Stimulated activated naive CD8-positive, alpha-beta T cell treated with anti-CD3 and anti-CD28 coated beads, Interleukin-15, Interleukin-2, amounts not matched to agents 100 ng/mL and 50 ng/mL, for 24 hours (primary cell): ENCODE data around the gene VN1R5.

Experiments
- H3K27ac Mint-ChIP-seq: one replicate; pipeline ENCODE4 v1.8.0; 2021; ENCODE audit warnings: mild to moderate bottlenecking, mixed read lengths
- H3K27me3 Mint-ChIP-seq: one replicate; pipeline ENCODE4 v1.8.0; 2021; ENCODE audit warnings: mixed read lengths
- H3K36me3 Mint-ChIP-seq: one replicate; pipeline ENCODE4 v1.8.0; 2021; ENCODE audit warnings: low read depth, mixed read lengths
- H3K4me1 Mint-ChIP-seq: one replicate; pipeline ENCODE4 v1.8.0; 2021; ENCODE audit warnings: low read depth, mixed read lengths
- H3K4me3 Mint-ChIP-seq: one replicate; pipeline ENCODE4 v1.8.0; 2021; ENCODE audit warnings: mild to moderate bottlenecking, mixed read lengths
- H3K9me3 Mint-ChIP-seq: one replicate; pipeline ENCODE4 v1.8.0; 2021; ENCODE audit warnings: mixed read lengths

The VN1R5 gene

GRCh38 chr1:247291161-247291560 is 35.3 kb downstream of the VN1R5 start:
- no peaks in the 10 kb centered on the region for H3K27me3 Mint-ChIP-seq
- no peak overlapping the region for H3K4me3 Mint-ChIP-seq
- H3K9me3 Mint-ChIP-seq = peaks cover 4% of the 10 kb centered on the region
- H3K4me1 Mint-ChIP-seq = no peaks in the 10 kb centered on the region
- no peaks in the 10 kb centered on the region for H3K36me3 Mint-ChIP-seq
- no peak overlapping the region for H3K27ac Mint-ChIP-seq

DNA sequence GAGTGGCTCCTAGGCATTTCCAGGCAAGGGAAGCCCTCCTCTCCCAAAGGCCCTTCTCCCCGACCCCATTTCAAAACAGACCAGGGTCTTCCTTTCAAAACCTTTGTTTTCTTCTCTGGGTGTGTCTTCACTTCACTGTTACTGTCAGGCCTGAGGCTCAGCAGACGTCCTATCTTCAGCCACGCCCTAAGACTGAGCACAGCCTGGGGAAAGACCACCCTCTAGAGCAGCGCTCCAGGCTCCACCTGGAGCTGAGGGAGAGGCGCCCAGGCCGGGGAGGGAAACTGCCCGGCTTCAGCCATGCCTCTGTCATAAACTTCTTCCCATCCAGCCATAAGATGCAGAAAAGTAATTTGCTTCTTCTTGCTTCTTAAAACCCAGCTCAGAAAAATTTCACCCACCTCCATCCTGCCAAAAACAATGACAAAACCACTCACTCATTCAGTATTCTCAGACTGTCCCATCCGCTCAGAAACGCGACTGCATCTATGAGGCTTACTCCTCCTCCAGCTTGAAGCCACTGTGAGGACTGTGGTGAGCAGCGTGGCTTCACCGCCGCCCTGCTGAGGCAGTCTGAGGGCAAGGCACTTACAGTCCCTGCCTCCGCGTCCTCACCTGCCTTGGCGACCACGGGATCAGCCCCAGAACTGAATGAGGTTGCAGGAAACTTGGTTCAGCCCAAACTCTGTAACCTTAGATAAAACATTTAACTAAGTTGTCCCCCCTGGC is 36.1 kb downstream of the VN1R5 start:
- H3K36me3 Mint-ChIP-seq = no peaks in the 10 kb centered on the region
- peaks cover 4% of the 10 kb centered on the region for H3K9me3 Mint-ChIP-seq
- H3K27ac Mint-ChIP-seq = no peak overlapping the region
- H3K27me3 Mint-ChIP-seq = no peaks in the 10 kb centered on the region
- H3K4me1 Mint-ChIP-seq = no peaks in the 10 kb centered on the region
- no peak overlapping the region for H3K4me3 Mint-ChIP-seq

GRCh38 chr1:247293047-247293446 is 37.2 kb downstream of the VN1R5 start:
- H3K9me3 Mint-ChIP-seq = peaks cover 3% of the 10 kb centered on the region
- H3K4me1 Mint-ChIP-seq = no peaks in the 10 kb centered on the region
- no peak overlapping the region for H3K27ac Mint-ChIP-seq
- H3K4me3 Mint-ChIP-seq = no peak overlapping the region
- peaks cover 3% of the 10 kb centered on the region for H3K36me3 Mint-ChIP-seq
- H3K27me3 Mint-ChIP-seq = no peaks in the 10 kb centered on the region

- H3K27ac Mint-ChIP-seq = no peak overlapping the region
Observed at GRCh38 chr1:247294282-247294681, 38.4 kb downstream of the VN1R5 start.

DNA sequence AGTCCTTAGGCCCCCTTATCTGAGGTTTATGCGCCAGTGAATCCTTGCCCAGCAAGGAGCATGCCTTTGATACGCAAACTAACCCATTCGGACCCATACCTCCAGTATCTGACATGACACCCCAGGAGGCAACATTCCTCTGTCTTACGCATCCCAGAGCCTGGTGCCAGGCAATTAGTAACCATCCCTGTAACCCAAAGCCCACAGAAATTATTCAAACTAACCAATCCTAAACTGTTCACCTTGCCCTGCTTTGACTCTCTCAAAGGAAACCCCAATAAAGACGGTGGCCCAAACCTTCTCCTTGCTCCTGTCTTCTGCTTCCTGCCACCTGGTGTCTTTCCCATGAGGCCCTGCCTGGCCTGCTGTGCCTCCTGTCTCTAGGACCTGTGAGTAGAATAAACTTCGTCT is 39.4 kb downstream of the VN1R5 start:
- H3K4me3 Mint-ChIP-seq = no peak overlapping the region
- no peaks in the 10 kb centered on the region for H3K9me3 Mint-ChIP-seq
- peaks cover 16% of the 10 kb centered on the region for H3K36me3 Mint-ChIP-seq
- H3K27ac Mint-ChIP-seq = no peak overlapping the region
- no peaks in the 10 kb centered on the region for H3K27me3 Mint-ChIP-seq
- no peaks in the 10 kb centered on the region for H3K4me1 Mint-ChIP-seq

More at GRCh38 chr1:247294282-247294681, 38.4 kb downstream of the VN1R5 start:
- Mint-ChIP-seq H3K4me1 (no peaks in the 10 kb centered on the region), H3K9me3 (no peaks in the 10 kb centered on the region), H3K27me3 (no peaks in the 10 kb centered on the region), H3K4me3 (no peak overlapping the region), H3K36me3 (peaks cover 9% of the 10 kb centered on the region)

GRCh38 chr1:247295746-247296145 is 39.9 kb downstream of the VN1R5 start:
- no peaks in the 10 kb centered on the region for H3K4me1 Mint-ChIP-seq
- H3K27me3 Mint-ChIP-seq = no peaks in the 10 kb centered on the region
- H3K9me3 Mint-ChIP-seq = no peaks in the 10 kb centered on the region
- peaks cover 16% of the 10 kb centered on the region for H3K36me3 Mint-ChIP-seq
- no peak overlapping the region for H3K27ac Mint-ChIP-seq
- H3K4me3 Mint-ChIP-seq = no peak overlapping the region

GRCh38 chr1:247296599-247297180 is 40.8 kb downstream of the VN1R5 start:
- H3K27ac Mint-ChIP-seq = no peak overlapping the region
- H3K9me3 Mint-ChIP-seq = no peaks in the 10 kb centered on the region
- H3K4me1 Mint-ChIP-seq = no peaks in the 10 kb centered on the region
- H3K27me3 Mint-ChIP-seq = no peaks in the 10 kb centered on the region
- no peak overlapping the region for H3K4me3 Mint-ChIP-seq
- peaks cover 21% of the 10 kb centered on the region for H3K36me3 Mint-ChIP-seq

GRCh38 chr1:247297263-247298123 is 41.6 kb downstream of the VN1R5 start:
- Mint-ChIP-seq H3K4me1 (no peaks in the 10 kb centered on the region), H3K27me3 (no peaks in the 10 kb centered on the region), H3K4me3 (no peak overlapping the region), H3K9me3 (no peaks in the 10 kb centered on the region), H3K36me3 (peaks cover 29% of the 10 kb centered on the region), H3K27ac (no peak overlapping the region)

GRCh38 chr1:247298124-247298481 is 42.2 kb downstream of the VN1R5 start:
- H3K4me3 Mint-ChIP-seq = no peak overlapping the region
- H3K36me3 Mint-ChIP-seq = peaks cover 35% of the 10 kb centered on the region
- no peak overlapping the region for H3K27ac Mint-ChIP-seq
- H3K27me3 Mint-ChIP-seq = no peaks in the 10 kb centered on the region
- no peaks in the 10 kb centered on the region for H3K4me1 Mint-ChIP-seq
- H3K9me3 Mint-ChIP-seq = no peaks in the 10 kb centered on the region

DNA sequence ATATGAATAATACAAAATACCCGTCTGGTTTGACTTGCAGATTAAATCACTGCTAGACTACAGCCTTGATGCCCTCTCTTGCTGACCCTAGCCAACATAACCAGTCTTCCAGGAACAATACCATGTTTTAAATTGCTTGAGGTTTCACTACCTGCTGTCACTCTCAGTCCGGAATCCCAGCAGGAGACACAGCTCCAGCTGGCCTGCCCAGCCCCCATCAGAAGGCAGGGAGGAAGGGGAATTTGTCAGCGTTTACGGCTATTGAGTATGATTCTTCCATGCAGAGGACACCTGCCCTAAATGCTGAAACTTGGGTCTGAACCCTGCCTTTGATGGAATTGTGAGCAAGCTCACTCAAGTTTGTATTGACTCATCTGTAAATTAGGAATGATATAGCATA is 42.8 kb downstream of the VN1R5 start:
- Mint-ChIP-seq H3K9me3 (no peaks in the 10 kb centered on the region), H3K27me3 (no peaks in the 10 kb centered on the region), H3K4me1 (no peaks in the 10 kb centered on the region), H3K36me3 (peaks cover 41% of the 10 kb centered on the region), H3K4me3 (no peak overlapping the region), H3K27ac (no peak overlapping the region)

- Mint-ChIP-seq H3K27me3 (no peaks in the 10 kb centered on the region), H3K9me3 (no peaks in the 10 kb centered on the region), H3K27ac (no peak overlapping the region), H3K36me3 (peaks cover 50% of the 10 kb centered on the region), H3K4me3 (no peak overlapping the region), H3K4me1 (no peaks in the 10 kb centered on the region)
Observed at GRCh38 chr1:247299723-247300381, 44.0 kb downstream of the VN1R5 start.

DNA sequence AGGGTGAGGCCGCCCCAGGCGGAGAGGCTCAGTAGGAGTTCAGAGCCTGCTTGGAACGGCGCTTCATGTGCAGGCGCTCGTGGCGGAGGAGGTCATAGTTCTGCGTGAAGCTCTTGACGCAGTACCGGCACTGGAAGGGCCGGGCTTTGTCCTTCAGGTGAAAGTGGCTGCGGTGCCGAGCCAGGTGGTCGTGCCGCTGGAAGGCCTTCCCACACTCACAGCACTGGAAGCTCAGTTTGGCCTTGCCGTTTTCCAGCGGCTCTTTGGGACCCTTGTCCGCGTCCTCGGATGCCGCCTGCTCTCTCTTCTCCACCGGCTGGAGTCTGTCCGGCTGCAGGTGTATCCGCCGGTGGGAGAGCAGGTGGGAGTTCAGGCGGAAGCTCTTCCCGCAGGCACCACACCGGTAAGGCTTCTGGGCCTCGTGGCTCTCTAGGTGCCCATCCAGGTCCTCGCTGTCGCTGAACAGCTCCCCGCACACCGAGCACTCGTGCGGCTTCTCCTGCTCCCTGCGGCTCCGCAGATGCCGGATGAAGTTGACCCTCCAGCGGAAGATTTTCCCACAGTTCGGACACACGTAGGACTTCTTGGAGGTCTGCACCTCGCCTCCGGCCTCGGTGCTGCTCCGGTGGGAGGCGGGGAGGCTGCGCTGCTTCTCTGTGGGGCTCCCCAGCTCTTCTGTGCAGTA is 44.8 kb downstream of the VN1R5 start:
- Mint-ChIP-seq H3K27me3 (no peaks in the 10 kb centered on the region), H3K27ac (no peak overlapping the region), H3K36me3 (peaks cover 57% of the 10 kb centered on the region), H3K4me1 (no peaks in the 10 kb centered on the region), H3K9me3 (no peaks in the 10 kb centered on the region), H3K4me3 (no peak overlapping the region)

- H3K9me3 Mint-ChIP-seq = no peaks in the 10 kb centered on the region
- peaks cover 61% of the 10 kb centered on the region for H3K36me3 Mint-ChIP-seq
- H3K27me3 Mint-ChIP-seq = no peaks in the 10 kb centered on the region
- H3K27ac Mint-ChIP-seq = no peak overlapping the region
- H3K4me1 Mint-ChIP-seq = no peaks in the 10 kb centered on the region
- H3K4me3 Mint-ChIP-seq = no peak overlapping the region
Observed at GRCh38 chr1:247301176-247301540, 45.3 kb downstream of the VN1R5 start.

- H3K27ac Mint-ChIP-seq = no peak overlapping the region
- no peaks in the 10 kb centered on the region for H3K4me1 Mint-ChIP-seq
- H3K4me3 Mint-ChIP-seq = no peak overlapping the region
- no peaks in the 10 kb centered on the region for H3K27me3 Mint-ChIP-seq
- no peaks in the 10 kb centered on the region for H3K9me3 Mint-ChIP-seq
- H3K36me3 Mint-ChIP-seq = peaks cover 73% of the 10 kb centered on the region
Observed at GRCh38 chr1:247303216-247303615, 47.3 kb downstream of the VN1R5 start.
